Frontal cortex (tissue), 1 donor: ENCODE data around the gene ACAP1. TPM values are rescaled to one million over a fixed set of nuclear protein-coding genes. Genes with fewer than 3 reads are reported as not detected.

Source experiments
- small RNA-seq: library from RNA; depleted of rRNA; stranded (forward); fragments of <200 nt; gene quantifications from one replicate; pipeline ENCODE3, GENCODE V24; 2014
- total RNA-seq: library from RNA; depleted of rRNA; stranded (reverse); fragments of >200 nt; gene quantifications from one replicate; pipeline ENCODE4 v1.2.3, GENCODE V29; 2014

Gene ACAP1
- total RNA-seq, 1 donor from 2014 or later: 0.41 TPM

Small RNA genes lying within 50 kb of the gene (small RNA-seq; reads per million reads assigned to genes)
- not detected for gene AC026954.2

Other genes with a start within 250 kb of the ACAP1 start
- not detected for gene ASGR2, start 221.7 kb upstream of the ACAP1 start, total RNA-seq
- 18.8 TPM for gene ASGR1, start 157.2 kb upstream of the ACAP1 start, total RNA-seq
- gene DLG4, start 116.7 kb upstream of the ACAP1 start, total RNA-seq: 111 TPM
- gene ACADVL, start 116.6 kb upstream of the ACAP1 start, total RNA-seq: 65.6 TPM
- 53.4 TPM for gene DVL2, start 102.0 kb upstream of the ACAP1 start, total RNA-seq
- 34.6 TPM for gene PHF23, start 97.1 kb upstream of the ACAP1 start, total RNA-seq
- gene GABARAP, start 94.1 kb upstream of the ACAP1 start, total RNA-seq: 108 TPM
- gene CTDNEP1, start 84.8 kb upstream of the ACAP1 start, total RNA-seq: 18.8 TPM
- 26.9 TPM for gene ELP5, start 84.3 kb upstream of the ACAP1 start, total RNA-seq
- gene CLDN7, start 74.1 kb upstream of the ACAP1 start, total RNA-seq: 0.82 TPM
- gene SLC2A4, start 54.8 kb upstream of the ACAP1 start, total RNA-seq: under 0.01 TPM
- gene YBX2, start 41.9 kb upstream of the ACAP1 start, total RNA-seq: 1.2 TPM
- gene EIF5A, start 28.9 kb upstream of the ACAP1 start, total RNA-seq: 208 TPM
- 35.5 TPM for gene GPS2, start 21.2 kb upstream of the ACAP1 start, total RNA-seq
- 44.8 TPM for gene NEURL4, start 7.2 kb upstream of the ACAP1 start, total RNA-seq
- 3.3 TPM for gene KCTD11, start 15.6 kb downstream of the ACAP1 start, total RNA-seq
- not detected for gene TMEM95, start 18.6 kb downstream of the ACAP1 start, total RNA-seq
- gene TNK1, start 44.6 kb downstream of the ACAP1 start, total RNA-seq: 0.82 TPM
- 10.6 TPM for gene PLSCR3, start 58.0 kb downstream of the ACAP1 start, total RNA-seq
- 80.3 TPM for gene TMEM256, start 67.6 kb downstream of the ACAP1 start, total RNA-seq
- 8.2 TPM for gene NLGN2, start 71.3 kb downstream of the ACAP1 start, total RNA-seq
- gene SPEM1, start 83.8 kb downstream of the ACAP1 start, total RNA-seq: not detected
- not detected for gene SPEM2, start 89.1 kb downstream of the ACAP1 start, total RNA-seq
- gene SPEM3, start 92.3 kb downstream of the ACAP1 start, total RNA-seq: not detected
- gene TMEM102, start 98.9 kb downstream of the ACAP1 start, total RNA-seq: 2.0 TPM
- gene FGF11, start 103.0 kb downstream of the ACAP1 start, total RNA-seq: 5.3 TPM
- 16.7 TPM for gene CHRNB1, start 108.5 kb downstream of the ACAP1 start, total RNA-seq
- gene ZBTB4, start 143.1 kb downstream of the ACAP1 start, total RNA-seq: 11.8 TPM
- not detected for gene SLC35G6, start 144.9 kb downstream of the ACAP1 start, total RNA-seq
- 33.0 TPM for gene POLR2A, start 147.8 kb downstream of the ACAP1 start, total RNA-seq
- 3.7 TPM for gene TNFSF12, start 212.5 kb downstream of the ACAP1 start, total RNA-seq
- gene TNFSF13, start 222.2 kb downstream of the ACAP1 start, total RNA-seq: 1.2 TPM
- gene SENP3, start 225.4 kb downstream of the ACAP1 start, total RNA-seq: 102 TPM
- 1.2 TPM for gene CD68, start 243.1 kb downstream of the ACAP1 start, total RNA-seq
- 35.1 TPM for gene MPDU1, start 247.3 kb downstream of the ACAP1 start, total RNA-seq